Fibroblast of lung (primary cell): ENCODE results near the gene ST8SIA4.

Experiments
- CTCF ChIP-seq, 2 donors: IDR thresholded peaks in 1 of 2; conservative IDR thresholded peaks in 1 of 2; 1 replicate in 1 of 2; 2 replicates in 1 of 2; pipeline ENCODE4 v1.5.1; 2011 to 2012; ENCODE audit warnings: low read length in 2 of 2, control low read depth in 1 of 2, inconsistent platforms in 1 of 2, low read depth in 1 of 2, mild to moderate bottlenecking in 1 of 2
- EZH2 ChIP-seq: IDR thresholded peaks from 2 replicates; pipeline ENCODE4 v1.5.1; 2012; ENCODE audit warnings: low read length, control low read depth, mild to moderate bottlenecking; ENCODE audit errors: missing control alignments

GRCh38 chr5:100860407-100860806, 42.7 kb downstream of the ST8SIA4 start:
- TF ChIP-seq CTCF (conservative IDR thresholded peaks at IDR 0.05 in 1 of 2, IDR thresholded peaks at IDR 0.05 in 1 of 2; ENCODE audit: low read depth in 1 of 2, low read length in 2 of 2) (no peak), EZH2 (no peak)
